Fibroblast of peridontal ligament (primary cell): Measurements from ENCODE around the gene RTEL1.
A peak's percentile ranks its signal among the peaks of the same experiment; 100 is the strongest.
"Not testable (repeated sequence)": the region's sequence is repeated elsewhere in the genome, so short reads cannot be mapped to it uniquely, and the experiment has no call there.

Experiments
- DNase-seq: peaks from one replicate; pipeline ENCODE4 v3.0.0-alpha.2; 2010; ENCODE audit errors: extremely low read depth

RTEL1 gene

DNA sequence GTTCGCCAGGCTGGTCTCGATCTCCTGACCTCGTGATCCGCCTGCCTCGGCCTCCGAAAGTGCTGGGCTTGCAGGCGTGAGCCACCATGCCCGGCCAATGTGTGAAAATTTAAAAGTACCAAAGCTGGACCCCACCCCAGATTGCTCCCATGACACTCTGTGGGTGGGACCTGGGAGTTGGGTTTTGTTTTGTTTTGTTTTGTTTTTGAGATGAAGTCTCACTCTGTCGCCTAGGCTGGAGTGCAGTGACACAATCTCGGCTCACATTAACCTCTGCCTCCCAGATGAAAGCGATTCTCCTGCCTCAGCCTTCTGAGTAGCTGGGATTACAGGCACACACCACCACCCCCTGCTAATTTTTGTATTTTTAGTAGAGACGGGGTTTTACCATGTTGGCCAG lies 13.6 kb downstream of the RTEL1 start:
- not testable (repeated sequence) for DNase-seq

- no peak for DNase-seq
These were observed 14.6 kb downstream of the RTEL1 start for GRCh38 chr20:63672666-63673065.

DNA sequence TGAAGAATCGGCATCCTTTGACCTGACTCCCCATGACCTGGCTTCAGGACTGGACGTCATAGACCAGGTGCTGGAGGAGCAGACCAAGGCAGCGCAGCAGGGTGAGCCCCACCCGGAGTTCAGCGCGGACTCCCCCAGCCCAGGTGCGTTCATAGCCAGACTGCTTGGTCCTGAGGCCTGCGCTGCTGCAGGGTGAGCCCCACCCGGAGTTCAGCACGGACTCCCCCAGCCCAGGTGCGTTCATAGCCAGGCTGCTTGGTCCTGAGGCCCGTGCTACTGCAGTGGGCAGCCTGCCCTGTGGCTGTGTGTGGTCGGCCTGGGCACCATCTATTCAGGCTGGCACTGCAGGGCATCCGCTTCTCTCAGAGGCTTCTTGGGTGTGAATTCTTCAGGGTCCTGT lies 15.8 kb downstream of the RTEL1 start:
- DNase-seq, result no peak

DNA sequence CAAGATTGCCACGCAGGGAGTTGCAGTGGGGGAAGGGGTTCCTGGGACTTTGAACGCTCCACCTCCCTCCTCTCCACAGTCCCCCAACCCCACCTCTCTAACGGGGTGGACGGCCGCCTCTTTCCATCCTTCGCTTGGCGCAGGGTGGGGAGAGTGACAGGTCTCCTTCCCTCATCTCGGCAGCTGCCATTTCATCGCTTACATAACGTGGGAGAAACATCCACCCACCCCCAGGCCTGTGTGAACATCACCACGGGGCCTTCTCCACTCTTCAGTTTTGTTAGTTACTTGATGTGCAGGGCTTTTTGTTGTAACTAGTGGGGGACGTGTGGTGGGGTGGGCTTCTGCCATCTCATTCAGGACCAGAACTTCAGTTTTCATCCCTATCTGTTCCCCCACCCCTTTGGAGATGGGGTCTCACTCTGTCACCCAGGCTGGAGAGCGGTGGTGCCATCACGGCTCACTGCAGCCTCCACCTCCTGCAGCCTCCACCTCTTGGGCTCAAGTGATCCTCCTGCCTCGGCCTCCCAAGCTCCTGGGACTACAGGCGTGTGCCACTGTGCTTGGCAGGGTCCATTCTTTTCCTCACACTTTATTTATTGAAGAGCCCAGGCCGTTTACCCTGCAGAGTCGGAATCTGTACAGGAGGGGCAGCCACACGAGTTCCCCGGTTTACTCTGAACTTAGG lies 17.7 kb downstream of the RTEL1 start:
- no peak for DNase-seq

DNA sequence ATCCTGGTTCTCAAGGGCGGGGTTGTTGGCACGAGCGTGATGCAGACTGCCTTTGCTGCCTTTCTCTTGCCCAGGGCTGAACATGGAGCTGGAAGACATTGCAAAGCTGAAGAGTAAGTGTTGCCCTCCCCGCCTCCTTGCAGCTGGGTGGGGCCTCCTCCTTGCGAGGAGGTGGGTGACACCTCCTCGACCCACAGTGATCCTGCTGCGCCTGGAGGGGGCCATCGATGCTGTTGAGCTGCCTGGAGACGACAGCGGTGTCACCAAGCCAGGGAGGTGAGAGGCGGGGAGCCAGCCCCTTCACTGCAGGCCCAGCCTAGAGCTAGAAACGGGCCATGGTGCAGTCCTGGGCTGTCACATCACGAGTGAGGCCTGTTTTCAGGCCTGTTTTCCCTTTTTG lies 20.0 kb downstream of the RTEL1 start:
- DNase-seq, result no peak

DNA sequence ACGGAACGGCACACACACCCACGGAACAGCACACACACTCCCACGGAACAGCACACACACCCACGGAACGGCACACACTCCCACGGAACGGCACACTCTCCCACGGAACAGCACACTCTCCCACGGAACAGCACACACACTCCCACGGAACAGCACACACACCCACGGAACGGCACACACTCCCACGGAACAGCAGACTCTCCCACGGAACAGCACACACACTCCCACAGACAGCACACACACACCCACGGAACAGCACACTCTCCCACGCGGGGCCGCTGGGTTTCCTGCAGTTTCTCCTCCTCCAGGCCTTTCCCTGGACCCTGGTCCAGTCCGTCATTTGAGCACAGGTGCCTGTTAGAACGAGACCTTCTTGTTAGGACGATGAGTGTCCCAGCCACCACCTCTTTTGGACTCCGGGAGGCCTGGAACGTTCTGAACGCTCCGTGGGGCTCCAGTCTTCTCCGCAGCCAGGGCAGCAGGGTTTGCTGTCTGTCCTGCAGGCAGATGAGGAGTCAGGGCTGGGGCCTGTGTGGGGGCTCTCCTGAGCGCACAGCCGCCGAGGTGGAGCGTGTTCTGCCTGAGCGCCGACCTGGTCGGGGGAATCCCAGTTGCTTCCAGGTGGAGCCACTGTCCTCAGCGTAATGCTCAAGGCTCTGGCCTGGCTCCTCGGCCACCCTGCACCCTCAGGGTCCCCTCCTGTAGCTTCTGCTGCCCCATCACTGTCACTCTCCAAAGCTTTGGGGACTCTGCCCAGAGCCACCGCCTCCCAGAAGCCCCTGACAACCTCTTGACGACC lies 20.8 kb downstream of the RTEL1 start:
- no peak for DNase-seq

DNA sequence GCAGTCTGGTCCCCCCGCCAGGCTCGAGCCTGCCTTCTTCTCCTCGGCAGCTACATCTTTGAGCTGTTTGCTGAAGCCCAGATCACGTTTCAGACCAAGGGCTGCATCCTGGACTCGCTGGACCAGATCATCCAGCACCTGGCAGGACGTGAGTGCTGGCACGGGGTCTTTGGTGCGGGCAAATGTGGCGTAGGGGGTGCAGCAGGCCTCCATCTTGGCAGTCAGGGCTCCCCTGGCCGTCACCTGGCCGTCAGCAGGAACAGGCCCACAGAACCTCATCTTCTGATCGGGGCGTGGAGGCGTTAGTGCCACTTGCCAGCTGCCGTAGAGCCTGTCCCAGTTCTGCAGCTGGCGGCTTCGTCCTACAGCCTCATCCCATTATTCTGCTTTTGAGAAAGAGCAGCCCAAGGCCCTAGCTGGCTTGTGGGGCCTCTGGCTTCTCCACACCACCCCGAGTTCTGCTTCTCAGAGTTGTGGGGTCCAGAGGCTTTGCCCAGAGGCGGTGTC lies 21.7 kb downstream of the RTEL1 start:
- DNase-seq, result no peak

DNA sequence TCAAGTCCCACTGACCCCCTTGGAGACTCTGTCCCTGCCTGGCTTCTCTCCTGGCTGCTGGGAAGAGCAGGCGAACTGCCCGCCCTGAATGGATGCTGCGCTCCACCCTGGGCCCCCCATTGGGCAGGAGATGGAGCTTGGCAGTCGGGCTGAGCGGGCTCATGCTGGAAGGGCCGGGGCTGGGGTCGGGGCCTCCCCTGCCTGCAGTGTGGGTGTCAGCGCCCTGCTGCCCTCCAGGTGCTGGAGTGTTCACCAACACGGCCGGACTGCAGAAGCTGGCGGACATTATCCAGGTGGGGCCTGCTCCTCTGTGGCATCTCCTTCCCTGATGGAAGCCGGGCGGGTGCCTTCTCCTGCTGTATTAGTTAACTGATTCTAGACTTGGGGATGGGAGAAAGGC lies 22.3 kb downstream of the RTEL1 start:
- DNase-seq, result no peak

GRCh38 chr20:63680857-63681608 lies 22.9 kb downstream of the RTEL1 start:
- DNase-seq, result no peak

DNA sequence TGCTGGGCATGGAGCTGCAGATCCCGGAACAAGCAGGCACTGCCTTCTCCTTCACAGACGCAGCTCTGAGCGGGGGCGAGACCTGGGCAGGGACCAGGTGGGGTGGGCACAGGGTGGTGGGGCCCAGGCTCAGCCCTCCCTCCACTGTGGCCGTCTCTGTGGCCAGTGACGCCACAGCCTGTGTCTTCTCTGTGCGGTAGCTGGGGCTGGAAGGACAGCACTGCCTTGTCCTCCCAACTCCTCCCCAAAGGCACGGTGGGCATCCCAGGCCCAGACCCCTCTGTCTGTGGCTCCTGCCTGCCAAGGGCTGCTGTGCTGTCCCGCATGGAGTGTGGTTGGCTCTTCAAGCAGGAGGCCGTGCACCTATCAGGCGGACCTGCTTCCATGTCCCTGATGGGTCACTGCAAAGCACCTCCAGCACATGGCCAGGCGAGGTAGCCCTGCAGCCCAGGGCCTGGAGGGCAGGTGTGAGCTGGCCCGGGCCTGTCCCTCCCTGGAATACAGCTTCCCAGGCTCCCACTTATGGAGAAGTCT lies 23.6 kb downstream of the RTEL1 start:
- no peak for DNase-seq

DNA sequence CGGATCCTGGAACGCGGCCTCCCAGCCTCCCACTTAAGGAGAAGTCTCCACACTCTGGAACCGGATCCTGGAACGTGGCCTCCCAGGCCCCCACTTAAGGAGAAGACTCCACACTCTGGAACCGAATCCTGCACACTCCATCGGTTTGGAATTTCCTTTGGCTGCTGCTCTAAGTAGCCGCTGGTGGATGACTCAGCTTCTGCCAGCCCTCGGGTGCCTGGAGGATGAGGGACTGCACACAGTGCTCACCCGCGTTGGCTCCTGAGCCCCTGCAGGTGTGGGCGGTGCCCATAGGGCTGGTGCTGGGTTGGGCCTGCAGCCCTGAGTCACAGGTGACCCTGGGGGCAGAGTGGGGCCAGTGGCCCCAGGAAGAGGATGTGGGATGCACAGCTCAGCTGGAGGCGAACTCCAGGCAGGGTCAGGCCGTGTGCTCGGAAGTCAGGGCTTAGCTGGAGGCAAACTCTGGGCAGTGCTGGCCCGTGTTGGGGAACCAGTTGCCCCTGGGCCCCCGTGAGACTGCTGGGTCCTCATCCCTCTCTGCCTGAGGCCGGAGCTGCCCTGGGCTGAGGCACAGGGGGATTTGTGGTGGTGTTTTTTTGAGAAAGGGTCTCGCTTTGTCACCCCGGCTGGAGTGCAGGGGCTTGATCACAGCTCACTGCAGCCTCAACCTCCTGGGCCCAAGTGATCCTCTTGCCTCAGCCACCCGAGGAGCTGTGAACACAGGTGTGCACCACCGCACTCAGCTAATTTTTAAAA lies 24.4 kb downstream of the RTEL1 start:
- DNase-seq, result peak; percentile 95

DNA sequence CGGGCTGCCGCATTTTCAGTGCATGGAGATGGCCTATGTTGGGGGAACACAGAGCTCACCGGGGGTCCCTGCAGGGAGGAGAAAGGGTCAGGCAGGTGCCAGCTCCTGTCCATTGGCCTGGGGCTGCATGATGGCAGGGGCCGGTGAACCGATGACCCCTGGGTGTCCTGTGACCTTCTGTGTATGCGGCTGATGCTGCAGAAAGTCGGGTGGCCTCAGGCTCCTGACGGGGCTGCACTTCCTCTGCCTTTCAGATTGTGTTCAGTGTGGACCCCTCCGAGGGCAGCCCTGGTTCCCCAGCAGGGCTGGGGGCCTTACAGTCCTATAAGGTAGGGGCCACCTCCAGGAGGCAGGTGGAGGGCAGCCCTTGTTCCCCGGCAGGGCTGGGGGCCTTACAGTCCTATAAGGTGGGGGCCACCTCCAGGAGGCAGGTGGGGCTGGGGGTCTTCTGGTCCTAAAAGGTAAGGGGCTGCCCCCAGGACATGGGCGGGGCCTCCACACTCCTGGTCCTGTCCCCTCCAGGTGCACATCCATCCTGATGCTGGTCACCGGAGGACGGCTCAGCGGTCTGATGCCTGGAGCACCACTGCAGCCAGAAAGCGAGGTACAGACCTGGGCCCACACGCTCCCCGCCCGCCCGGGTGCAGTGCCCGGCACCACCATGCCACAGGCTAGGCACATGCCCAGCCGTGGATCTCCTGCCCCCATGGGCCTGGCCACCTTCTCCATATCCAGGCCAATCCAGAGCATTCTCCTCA lies 27.3 kb downstream of the RTEL1 start:
- DNase-seq, result no peak

- DNase-seq, result no peak
These were observed 28.0 kb downstream of the RTEL1 start for GRCh38 chr20:63686094-63686491.

DNA sequence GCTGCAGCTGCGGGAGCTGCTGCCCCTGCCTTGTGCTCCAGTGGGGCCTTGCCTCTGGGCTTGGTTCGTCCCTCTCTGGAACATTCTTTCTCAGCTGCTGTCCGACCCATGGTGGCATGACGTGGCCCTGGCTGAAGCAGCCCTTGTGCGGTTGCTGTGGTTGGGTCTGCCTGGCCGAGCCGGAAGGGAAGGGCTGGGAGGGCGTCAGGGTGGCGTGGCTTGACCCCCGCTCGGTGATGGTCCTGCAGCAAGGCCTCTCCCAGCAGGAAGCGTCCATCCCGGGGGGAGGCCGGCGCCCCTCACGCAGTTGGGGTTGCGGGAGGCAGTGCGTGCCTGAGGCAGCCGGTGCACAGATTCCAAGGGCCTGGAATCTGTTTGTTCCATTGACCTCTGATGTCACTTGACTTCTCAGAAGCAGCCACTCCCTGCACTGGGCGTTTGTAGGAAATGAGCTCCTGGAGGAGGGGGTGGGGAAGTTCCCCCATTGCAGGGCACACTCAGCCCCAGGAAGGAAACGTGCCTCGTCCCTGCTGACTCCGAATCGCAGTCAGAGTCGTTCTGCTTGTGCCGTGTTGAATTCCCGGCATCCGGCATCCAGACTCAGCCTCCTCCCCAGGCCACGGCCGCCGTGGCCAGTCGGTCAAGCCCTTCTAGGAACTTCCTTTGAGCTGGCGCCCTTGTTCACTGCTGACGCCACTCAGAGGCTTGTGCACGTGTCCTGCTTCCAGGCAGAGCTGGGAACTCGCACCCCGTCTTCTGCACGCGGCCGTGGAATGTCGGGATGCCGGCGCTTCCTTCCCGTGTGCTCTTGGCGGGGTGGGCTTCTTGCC lies 28.6 kb downstream of the RTEL1 start:
- no peak for DNase-seq

- no peak for DNase-seq
These were observed 29.5 kb downstream of the RTEL1 start for GRCh38 chr20:63687419-63688178.

- DNase-seq, result no peak
These were observed 30.3 kb downstream of the RTEL1 start for GRCh38 chr20:63688228-63689045.

DNA sequence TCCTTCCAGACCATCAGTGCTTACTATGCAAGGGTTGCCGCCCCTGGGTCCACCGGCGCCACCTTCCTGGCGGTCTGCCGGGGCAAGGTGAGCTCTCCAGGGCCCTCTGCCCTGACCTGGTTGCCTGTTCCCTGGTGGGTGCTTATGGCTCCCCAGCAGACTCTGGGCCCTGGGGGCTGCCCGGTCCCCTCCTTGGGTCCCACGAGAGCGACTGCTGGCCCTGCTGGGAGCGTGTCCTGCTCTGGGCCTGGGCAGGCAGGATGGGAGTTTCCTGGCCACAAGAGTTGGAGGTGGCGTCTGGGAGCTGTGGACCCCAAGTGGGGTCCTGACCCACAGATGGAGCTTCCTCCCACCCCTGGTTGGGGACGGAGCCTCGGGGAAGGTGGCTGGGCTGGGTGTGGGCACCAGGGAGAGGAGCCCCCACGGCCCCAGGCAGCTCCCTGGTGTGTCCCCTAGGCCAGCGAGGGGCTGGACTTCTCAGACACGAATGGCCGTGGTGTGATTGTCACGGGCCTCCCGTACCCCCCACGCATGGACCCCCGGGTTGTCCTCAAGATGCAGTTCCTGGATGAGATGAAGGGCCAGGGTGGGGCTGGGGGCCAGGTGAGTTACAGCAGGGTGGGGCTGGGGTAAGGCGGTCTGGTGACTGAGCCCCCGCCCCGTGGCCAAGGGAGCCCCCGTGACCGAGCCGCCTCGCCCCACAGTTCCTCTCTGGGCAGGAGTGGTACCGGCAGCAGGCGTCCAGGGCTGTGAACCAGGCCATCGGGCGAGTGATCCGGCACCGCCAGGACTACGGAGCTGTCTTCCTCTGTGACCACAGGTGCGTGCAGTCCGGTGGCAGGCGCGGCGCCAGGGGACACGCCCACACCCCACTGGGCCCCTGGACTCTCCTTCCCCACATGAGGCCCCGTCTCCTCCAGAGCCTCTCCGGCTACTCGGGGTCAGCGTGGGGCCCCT lies 31.2 kb downstream of the RTEL1 start:
- DNase-seq, result no peak
